Epithelial cell of esophagus (primary cell): ENCODE measurements around the gene NRM.
"Not testable (repeated sequence)": the region's sequence is repeated elsewhere in the genome, so short reads cannot be mapped to it uniquely, and the experiment has no call there.

Experiments used
- DNase-seq: peaks from one replicate; pipeline ENCODE4 v3.0.0; 2010; ENCODE audit warnings: low read depth
- H3K4me3 ChIP-seq: 2 replicates; pipeline ENCODE4 v1.5.1; 2011; ENCODE audit warnings: mild to moderate bottlenecking, low read length, control low read depth
- TF ChIP-seq, protein P1 (sequence below): IDR thresholded peaks from 2 replicates; pipeline ENCODE4 v1.5.1; 2011; ENCODE audit warnings: low read depth, mild to moderate bottlenecking, low read length, control low read depth, inconsistent platforms; ENCODE audit not compliant: insufficient read depth; ENCODE audit errors: missing control alignments

NRM gene

GRCh38 chr6:30664994-30665767 lies 25.6 kb downstream of the NRM start:
- DNase-seq: no peak
- H3K4me3 ChIP-seq: no peak overlapping the region
- TF ChIP-seq, protein P1, sequence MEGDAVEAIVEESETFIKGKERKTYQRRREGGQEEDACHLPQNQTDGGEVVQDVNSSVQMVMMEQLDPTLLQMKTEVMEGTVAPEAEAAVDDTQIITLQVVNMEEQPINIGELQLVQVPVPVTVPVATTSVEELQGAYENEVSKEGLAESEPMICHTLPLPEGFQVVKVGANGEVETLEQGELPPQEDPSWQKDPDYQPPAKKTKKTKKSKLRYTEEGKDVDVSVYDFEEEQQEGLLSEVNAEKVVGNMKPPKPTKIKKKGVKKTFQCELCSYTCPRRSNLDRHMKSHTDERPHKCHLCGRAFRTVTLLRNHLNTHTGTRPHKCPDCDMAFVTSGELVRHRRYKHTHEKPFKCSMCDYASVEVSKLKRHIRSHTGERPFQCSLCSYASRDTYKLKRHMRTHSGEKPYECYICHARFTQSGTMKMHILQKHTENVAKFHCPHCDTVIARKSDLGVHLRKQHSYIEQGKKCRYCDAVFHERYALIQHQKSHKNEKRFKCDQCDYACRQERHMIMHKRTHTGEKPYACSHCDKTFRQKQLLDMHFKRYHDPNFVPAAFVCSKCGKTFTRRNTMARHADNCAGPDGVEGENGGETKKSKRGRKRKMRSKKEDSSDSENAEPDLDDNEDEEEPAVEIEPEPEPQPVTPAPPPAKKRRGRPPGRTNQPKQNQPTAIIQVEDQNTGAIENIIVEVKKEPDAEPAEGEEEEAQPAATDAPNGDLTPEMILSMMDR: no peak

GRCh38 chr6:30657922-30658321 lies 32.9 kb downstream of the NRM start:
- not testable (repeated sequence) for DNase-seq, H3K4me3 ChIP-seq

- H3K4me3 ChIP-seq: no peak overlapping the region
- TF ChIP-seq, protein P1: no peak
- DNase-seq: no peak
These were observed 33.3 kb downstream of the NRM start for GRCh38 chr6:30657454-30657853.

DNA sequence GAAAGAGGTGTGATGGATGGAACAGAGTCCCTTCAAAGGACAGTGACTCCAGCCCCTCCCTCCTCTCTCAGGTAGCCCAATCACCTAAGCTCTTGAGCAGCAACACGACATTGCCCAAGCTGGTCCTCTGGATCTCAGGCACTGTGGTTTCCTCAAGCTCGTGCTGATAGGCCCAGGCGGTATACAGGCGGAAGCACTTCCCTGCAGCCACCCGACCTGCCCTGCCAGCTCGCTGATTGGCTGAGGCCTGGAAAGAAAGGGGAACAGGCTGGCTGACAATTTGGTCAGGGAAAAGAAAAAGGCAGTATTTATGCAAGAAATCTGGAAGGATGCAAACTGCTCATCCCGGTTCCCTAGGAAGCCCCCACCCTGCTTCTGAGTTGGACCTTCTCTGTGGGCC lies 34.3 kb downstream of the NRM start:
- TF ChIP-seq, protein P1: no peak
- DNase-seq: no peak
- H3K4me3 ChIP-seq: no peak overlapping the region

- TF ChIP-seq, protein P1: no peak
- DNase-seq: no peak
- H3K4me3 ChIP-seq: no peak overlapping the region
These were observed 35.1 kb downstream of the NRM start for GRCh38 chr6:30655743-30656094.

DNA sequence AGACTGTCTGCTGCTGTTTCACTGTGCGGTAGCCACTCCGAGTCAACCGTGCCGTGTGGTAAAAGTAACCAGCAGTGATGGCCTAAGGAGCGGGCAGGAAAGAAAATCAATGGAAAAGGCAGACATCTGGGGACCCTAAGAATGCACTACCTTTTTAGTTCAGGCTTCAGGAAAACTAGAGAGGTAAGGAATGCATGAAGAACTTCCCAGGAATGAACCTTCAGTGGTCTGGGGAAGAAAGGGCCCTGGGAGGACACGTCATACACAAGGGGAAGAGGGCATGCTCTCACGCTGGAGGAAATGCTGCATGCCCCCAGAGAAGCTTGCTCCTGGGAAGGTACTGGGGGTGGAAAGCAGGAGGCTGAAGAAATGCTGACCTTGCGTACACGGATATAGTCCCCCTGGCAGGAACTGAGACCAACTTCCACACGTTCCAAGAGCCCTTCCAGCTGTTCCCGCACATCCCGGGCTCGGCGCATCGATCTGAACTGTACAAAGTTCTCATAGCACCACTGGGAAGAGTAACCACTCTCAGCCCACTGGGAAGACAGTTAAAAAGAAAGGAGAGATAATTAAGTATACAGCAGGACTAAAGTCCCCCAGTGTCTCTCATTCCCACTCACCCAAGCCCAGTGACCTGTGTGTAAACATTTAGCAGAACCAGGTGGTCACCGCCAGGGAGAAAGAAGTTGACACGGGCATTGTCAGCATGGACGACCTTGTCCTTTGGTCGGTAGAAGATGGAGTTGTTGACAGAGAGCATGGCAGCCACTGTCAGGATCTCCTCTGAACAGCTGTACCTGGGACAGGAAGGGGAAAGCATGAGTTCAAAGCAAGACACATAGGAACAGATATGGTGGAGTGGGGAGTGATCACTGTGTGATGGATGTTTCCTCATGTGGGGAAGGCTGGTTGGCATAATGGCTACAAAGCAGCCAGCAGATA lies 35.7 kb downstream of the NRM start:
- TF ChIP-seq, protein P1: no peak
- no peak overlapping the region for H3K4me3 ChIP-seq
- DNase-seq: no peak

GRCh38 chr6:30651143-30651542 lies 39.6 kb downstream of the NRM start:
- no peak overlapping the region for H3K4me3 ChIP-seq
- TF ChIP-seq, protein P1: no peak
- no peak for DNase-seq
